ENCODE results near the gene FAM13C. TPM values are rescaled to one million over a fixed set of nuclear protein-coding genes. Genes with fewer than 3 reads are reported as not detected.

FAM13C gene
- total RNA-seq, 1 experiment from 2014 or later, result not detected

DNA sequence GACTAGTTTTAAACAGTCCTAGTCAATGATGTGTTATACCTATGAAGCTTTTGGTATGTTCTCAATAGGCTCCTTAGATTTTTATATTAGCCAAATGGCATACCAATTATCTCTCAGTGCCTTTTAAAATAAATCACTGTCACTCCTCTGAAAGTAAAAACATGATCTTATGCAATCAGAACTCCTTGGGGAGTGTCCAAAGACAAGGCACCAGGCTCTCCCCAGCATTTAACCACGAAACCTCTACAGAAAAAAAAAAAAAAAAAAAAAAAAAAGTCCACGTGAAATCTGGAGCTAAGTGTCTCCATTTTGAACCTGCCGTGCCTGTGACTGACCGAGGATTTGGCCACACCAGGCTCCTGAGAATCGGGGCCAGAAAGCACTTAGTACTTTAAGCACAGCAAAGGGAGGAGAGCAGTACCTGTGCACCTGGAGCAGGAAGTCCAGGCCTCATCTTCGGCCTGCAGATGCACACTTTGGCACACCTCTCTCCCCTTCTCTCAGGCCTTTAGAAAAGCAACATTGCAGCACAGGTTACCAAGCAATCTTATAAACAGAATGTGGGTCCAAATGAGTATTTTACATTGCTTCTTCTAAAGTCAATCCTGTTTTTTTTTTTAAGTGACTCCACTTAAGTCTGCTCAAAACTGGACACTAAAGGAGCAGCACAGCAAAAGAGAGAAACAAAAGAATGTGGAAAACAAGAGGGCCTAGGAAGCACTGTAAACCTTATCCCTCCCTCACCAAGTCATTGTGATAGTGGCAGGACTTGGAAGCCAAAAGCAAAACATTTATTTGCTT, 1.5 kb downstream of the FAM13C start:
- Mint-ChIP-seq H3K36me3 (ENCODE audit: insufficient read depth, unreplicated experiment) (no peaks in the 10 kb centered on the region), H3K4me1 (ENCODE audit: insufficient read depth, unreplicated experiment) (peaks cover 11% of the 10 kb centered on the region), H3K4me3 (ENCODE audit: unreplicated experiment) (no peak overlapping the region), H3K27ac (ENCODE audit: low read depth, unreplicated experiment) (no peak overlapping the region), H3K9me3 (ENCODE audit: unreplicated experiment) (no peaks in the 10 kb centered on the region), H3K27me3 (ENCODE audit: insufficient read depth, unreplicated experiment) (peaks cover 14% of the 10 kb centered on the region)
- BruUV-seq (replicated peaks), result no TSS peak
- peak; percentile 25 for DNase-seq (ENCODE audit: unreplicated experiment)
- intact Hi-C loops (cut with micrococcal nuclease), result no loop called here
- POLR2A ChIA-PET, result interaction anchor here (0.5 to 1.4 kb wide), 6 partner anchors 9 to 82 kb away, joined by 3 to 8 read pairs (median 3); no protein-coding TSS in a partner anchor
- TF ChIP-seq, protein P1, sequence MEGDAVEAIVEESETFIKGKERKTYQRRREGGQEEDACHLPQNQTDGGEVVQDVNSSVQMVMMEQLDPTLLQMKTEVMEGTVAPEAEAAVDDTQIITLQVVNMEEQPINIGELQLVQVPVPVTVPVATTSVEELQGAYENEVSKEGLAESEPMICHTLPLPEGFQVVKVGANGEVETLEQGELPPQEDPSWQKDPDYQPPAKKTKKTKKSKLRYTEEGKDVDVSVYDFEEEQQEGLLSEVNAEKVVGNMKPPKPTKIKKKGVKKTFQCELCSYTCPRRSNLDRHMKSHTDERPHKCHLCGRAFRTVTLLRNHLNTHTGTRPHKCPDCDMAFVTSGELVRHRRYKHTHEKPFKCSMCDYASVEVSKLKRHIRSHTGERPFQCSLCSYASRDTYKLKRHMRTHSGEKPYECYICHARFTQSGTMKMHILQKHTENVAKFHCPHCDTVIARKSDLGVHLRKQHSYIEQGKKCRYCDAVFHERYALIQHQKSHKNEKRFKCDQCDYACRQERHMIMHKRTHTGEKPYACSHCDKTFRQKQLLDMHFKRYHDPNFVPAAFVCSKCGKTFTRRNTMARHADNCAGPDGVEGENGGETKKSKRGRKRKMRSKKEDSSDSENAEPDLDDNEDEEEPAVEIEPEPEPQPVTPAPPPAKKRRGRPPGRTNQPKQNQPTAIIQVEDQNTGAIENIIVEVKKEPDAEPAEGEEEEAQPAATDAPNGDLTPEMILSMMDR (IDR thresholded peaks at IDR 0.05; ENCODE audit: unreplicated experiment), result no peak
- CTCF ChIA-PET, result interaction anchor here (1.0 kb wide), 1 partner anchor 221 kb away, joined by 3 read pairs; no protein-coding TSS in a partner anchor

DNA sequence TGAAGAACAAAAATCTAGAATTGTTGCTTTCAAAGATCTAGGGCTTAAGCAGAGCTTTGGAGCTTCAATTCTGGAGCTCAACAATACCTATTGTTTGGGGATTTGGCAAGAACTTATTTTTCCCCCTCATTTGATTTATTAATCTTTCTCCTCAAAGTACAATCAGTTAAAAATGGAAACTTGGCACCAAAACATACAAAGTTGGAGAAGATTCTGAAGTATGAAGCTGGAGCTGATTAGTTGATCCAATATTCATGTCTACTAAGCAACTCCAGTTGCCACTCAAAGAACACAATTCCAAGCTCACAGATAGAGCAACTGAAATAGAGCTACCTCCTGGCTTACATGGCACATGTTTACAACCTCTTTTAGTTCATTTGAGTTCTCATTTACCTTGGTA, 3.8 kb downstream of the FAM13C start:
- BruUV-seq (replicated peaks), result no TSS peak
- no peak overlapping the region for H3K27ac Mint-ChIP-seq (ENCODE audit: low read depth, unreplicated experiment)
- H3K36me3 Mint-ChIP-seq (ENCODE audit: insufficient read depth, unreplicated experiment), result no peaks in the 10 kb centered on the region
- POLR2A ChIA-PET, result no interaction called here
- H3K9me3 Mint-ChIP-seq (ENCODE audit: unreplicated experiment), result no peaks in the 10 kb centered on the region
- CTCF ChIA-PET, result interaction anchor here (0.6 to 1.3 kb wide), 5 partner anchors 13 to 577 kb away, joined by 3 read pairs; no protein-coding TSS in a partner anchor
- H3K27me3 Mint-ChIP-seq (ENCODE audit: insufficient read depth, unreplicated experiment), result no peaks in the 10 kb centered on the region
- intact Hi-C loops (cut with micrococcal nuclease), result no loop called here
- H3K4me3 Mint-ChIP-seq (ENCODE audit: unreplicated experiment), result no peak overlapping the region
- TF ChIP-seq, protein P1 (IDR thresholded peaks at IDR 0.05; ENCODE audit: unreplicated experiment), result no peak
- DNase-seq (ENCODE audit: unreplicated experiment), result no peak
- H3K4me1 Mint-ChIP-seq (ENCODE audit: insufficient read depth, unreplicated experiment), result peaks cover 11% of the 10 kb centered on the region

DNA sequence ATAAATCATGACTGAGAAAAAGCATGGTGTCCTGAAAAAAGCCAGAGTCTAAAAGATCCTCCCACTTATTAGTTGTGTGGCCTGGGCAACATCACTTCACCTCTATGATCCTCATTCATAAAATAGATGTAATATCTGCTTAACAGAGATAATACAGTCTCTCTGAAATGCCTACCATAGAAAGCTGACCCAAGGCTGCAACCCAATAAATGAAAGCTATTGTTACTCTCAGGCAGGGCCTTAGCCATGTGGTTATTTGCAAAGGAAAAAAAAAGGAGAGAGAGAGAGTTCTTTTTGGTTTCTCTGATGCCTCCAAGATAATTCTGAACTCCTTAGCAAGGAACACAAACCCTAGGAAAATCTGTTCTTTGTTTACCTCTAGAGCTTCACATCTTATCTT, 7.9 kb downstream of the FAM13C start:
- H3K4me1 Mint-ChIP-seq (ENCODE audit: insufficient read depth, unreplicated experiment), result no peaks in the 10 kb centered on the region
- H3K27me3 Mint-ChIP-seq (ENCODE audit: insufficient read depth, unreplicated experiment), result no peaks in the 10 kb centered on the region
- no peak overlapping the region for H3K27ac Mint-ChIP-seq (ENCODE audit: low read depth, unreplicated experiment)
- H3K36me3 Mint-ChIP-seq (ENCODE audit: insufficient read depth, unreplicated experiment), result no peaks in the 10 kb centered on the region
- intact Hi-C loops (cut with micrococcal nuclease), result no loop called here
- no peaks in the 10 kb centered on the region for H3K9me3 Mint-ChIP-seq (ENCODE audit: unreplicated experiment)
- no peak overlapping the region for H3K4me3 Mint-ChIP-seq (ENCODE audit: unreplicated experiment)
- POLR2A ChIA-PET, result interaction anchor here (0.6 kb wide), 1 partner anchor 16 kb away, joined by 3 read pairs; no protein-coding TSS in a partner anchor
- TF ChIP-seq, protein P1 (IDR thresholded peaks at IDR 0.05; ENCODE audit: unreplicated experiment), result no peak
- no TSS peak for BruUV-seq (replicated peaks)
- DNase-seq (ENCODE audit: unreplicated experiment), result no peak
- CTCF ChIA-PET, result interaction anchor here (0.5 kb wide), 1 partner anchor 288 kb away, joined by 3 read pairs; no protein-coding TSS in a partner anchor

DNA sequence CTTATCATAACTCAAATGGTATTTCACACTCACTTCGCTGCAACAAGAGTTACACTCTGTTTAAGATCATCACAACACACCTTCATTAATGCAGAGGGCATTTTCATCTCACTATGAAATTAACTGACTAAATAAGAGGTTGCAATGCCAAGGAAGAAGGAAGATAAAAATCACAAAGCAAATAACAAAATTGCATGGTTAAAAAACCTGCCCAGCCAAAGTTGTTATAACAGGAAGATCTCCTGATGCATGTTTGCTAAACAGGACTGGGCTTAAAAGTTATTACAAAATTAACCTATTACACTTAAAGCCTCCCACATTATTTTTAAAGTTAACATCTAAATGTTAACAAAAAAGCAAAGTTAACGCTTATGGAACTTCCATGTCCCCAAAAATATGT, 11.8 kb downstream of the FAM13C start:
- Mint-ChIP-seq H3K27me3 (ENCODE audit: insufficient read depth, unreplicated experiment) (no peaks in the 10 kb centered on the region), H3K36me3 (ENCODE audit: insufficient read depth, unreplicated experiment) (no peaks in the 10 kb centered on the region), H3K4me3 (ENCODE audit: unreplicated experiment) (no peak overlapping the region), H3K9me3 (ENCODE audit: unreplicated experiment) (no peaks in the 10 kb centered on the region), H3K4me1 (ENCODE audit: insufficient read depth, unreplicated experiment) (no peaks in the 10 kb centered on the region), H3K27ac (ENCODE audit: low read depth, unreplicated experiment) (no peak overlapping the region)
- intact Hi-C loops (cut with micrococcal nuclease), result no loop called here
- no peak for DNase-seq (ENCODE audit: unreplicated experiment)
- BruUV-seq (replicated peaks), result no TSS peak
- POLR2A ChIA-PET, result no interaction called here
- CTCF ChIA-PET, result interaction anchor here (0.6 kb wide), 1 partner anchor 565 kb away, joined by 3 read pairs; no protein-coding TSS in a partner anchor
- TF ChIP-seq, protein P1 (IDR thresholded peaks at IDR 0.05; ENCODE audit: unreplicated experiment), result no peak
